OCI-LY1 (cell line): Measurements from ENCODE around the gene DAP.

ENCODE experiments used
- EZH2 ChIP-seq: fragments of 200-600 bp; sonication (generic), shearing (Covaris generic); IDR thresholded peaks from 2 replicates; pipeline ENCODE4 v1.8.0; 2017; ENCODE audit warnings: borderline replicate concordance, mixed run types, mild to moderate bottlenecking, antibody characterized with exemption, low read length, moderate library complexity, mixed read lengths
- TF ChIP-seq, protein P1 (sequence below): fragments of 200-600 bp; sonication (generic), shearing (Covaris generic); IDR thresholded peaks from 2 replicates; pipeline ENCODE4 v1.5.1; 2017; ENCODE audit warnings: mild to moderate bottlenecking, antibody characterized with exemption, low read length, moderate library complexity, mixed read lengths

DNA sequence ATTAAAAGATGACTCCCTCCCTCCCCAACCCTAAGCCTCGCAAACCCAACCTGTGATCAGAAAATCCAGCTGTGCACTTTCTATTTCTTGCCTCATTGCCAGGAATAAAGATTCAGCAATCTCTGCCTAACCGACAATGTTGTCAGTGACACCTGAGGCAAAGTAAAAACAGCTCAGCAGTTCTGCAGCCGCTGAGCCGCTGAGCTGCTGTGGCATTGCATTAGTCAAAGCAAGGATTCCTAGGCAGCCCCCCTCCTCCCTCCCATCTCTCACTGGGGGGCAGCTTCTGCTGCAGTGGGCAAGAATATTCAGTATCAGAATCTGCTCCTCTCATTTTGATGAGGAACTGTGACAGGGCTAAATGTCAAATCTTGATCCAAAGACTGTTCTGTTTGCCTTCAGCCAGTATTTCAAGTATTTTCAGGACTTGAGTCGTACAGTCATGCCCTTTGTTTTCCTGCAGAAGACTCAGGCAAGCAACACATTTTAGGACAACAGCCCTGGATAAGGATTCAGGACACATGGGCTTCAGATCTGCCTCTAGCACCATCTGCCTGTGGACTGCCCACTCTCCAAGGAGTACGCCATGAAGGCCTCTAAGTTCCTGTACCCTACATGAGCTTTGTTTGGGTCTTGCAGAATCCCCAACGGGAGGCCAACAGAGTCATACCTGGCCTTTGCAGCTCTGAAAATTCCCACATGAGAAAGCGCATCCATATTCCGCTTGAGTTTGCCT is 41.1 kb upstream of the DAP start:
- TF ChIP-seq, protein P1, sequence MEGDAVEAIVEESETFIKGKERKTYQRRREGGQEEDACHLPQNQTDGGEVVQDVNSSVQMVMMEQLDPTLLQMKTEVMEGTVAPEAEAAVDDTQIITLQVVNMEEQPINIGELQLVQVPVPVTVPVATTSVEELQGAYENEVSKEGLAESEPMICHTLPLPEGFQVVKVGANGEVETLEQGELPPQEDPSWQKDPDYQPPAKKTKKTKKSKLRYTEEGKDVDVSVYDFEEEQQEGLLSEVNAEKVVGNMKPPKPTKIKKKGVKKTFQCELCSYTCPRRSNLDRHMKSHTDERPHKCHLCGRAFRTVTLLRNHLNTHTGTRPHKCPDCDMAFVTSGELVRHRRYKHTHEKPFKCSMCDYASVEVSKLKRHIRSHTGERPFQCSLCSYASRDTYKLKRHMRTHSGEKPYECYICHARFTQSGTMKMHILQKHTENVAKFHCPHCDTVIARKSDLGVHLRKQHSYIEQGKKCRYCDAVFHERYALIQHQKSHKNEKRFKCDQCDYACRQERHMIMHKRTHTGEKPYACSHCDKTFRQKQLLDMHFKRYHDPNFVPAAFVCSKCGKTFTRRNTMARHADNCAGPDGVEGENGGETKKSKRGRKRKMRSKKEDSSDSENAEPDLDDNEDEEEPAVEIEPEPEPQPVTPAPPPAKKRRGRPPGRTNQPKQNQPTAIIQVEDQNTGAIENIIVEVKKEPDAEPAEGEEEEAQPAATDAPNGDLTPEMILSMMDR, result no peak
- TF ChIP-seq EZH2, result no peak
